BLaER1 treated with 17β-estradiol and CSF1 and Interleukin-3, amounts not matched to agents 10 nM and 100 nM (cell line): ENCODE measurements around the gene SLC19A3.
"Not testable (repeated sequence)": the region's sequence is repeated elsewhere in the genome, so short reads cannot be mapped to it uniquely, and the experiment has no call there.

Experiments
- H3K27ac ChIP-seq, 11 experiments: shearing (Covaris generic); formaldehyde crosslinking; 2 replicates each; pipeline ENCODE4 v1.8.1; 2022
- H3K27me3 ChIP-seq, 11 experiments: shearing (Covaris generic); formaldehyde crosslinking; 2 replicates each; pipeline ENCODE4 v1.8.1; 2022
- H3K36me3 ChIP-seq, 11 experiments: shearing (Covaris generic); formaldehyde crosslinking; 2 replicates each; pipeline ENCODE4 v1.8.1; 2022
- H3K4me1 ChIP-seq, 10 experiments: shearing (Covaris generic); formaldehyde crosslinking; 2 replicates each; pipeline ENCODE4 v1.8.1; 2022
- H3K4me2 ChIP-seq, 11 experiments: shearing (Covaris generic); formaldehyde crosslinking; 2 replicates each; pipeline ENCODE4 v1.8.1; 2022
- H3K4me3 ChIP-seq, 10 experiments: shearing (Covaris generic); formaldehyde crosslinking; 2 replicates each; pipeline ENCODE4 v1.8.1; 2022
- H3K9ac ChIP-seq, 11 experiments: shearing (Covaris generic); formaldehyde crosslinking; 2 replicates each; pipeline ENCODE4 v1.8.1; 2022
- H3K9me3 ChIP-seq, 11 experiments: shearing (Covaris generic); formaldehyde crosslinking; replicated peaks in 1 of 11; 2 replicates each; pipeline ENCODE4 v1.8.1; 2022
- H4K20me1 ChIP-seq, 11 experiments: shearing (Covaris generic); formaldehyde crosslinking; 2 replicates each; pipeline ENCODE4 v1.8.1; 2022
- Cebpa-rat ChIP-seq, 11 experiments: shearing (Covaris generic); IDR thresholded peaks; 2 replicates each; pipeline ENCODE4 v1.8.1; 2022

SLC19A3 gene

DNA sequence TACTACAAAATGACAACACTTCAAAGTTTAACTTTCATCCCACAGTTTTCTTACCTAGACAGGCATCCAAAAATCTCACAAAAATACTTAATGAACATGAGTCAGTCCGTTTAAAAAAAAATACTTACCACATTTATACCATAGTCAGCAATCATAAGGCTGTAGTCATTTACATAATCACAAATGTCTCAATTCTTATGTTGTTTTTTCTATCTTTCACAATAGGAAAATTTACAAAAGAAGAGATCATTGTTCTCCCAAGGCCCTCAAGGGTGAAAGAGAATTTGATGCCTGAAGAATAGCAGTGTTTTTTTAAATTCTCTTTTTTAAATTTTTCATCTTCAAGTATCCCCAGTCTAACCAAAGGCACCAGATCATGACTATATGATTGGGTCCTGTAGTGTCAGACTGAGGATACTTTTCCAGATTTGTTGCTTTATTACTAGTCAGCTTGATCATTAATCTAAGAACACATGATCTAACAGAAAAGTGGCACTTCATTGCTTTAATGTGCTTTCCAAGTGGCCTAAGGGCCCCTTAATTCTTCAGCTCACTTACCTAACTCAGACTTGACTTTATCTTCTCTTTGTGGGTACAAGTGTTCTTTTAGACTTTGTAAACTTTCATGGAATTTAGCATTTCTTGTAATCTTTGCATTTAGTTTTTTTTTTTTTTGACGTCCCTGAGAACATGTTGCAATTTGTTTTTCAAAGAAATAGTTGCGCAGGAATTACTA, 46.5 kb downstream of the SLC19A3 start:
- peaks cover 0 to 8% (median 0%) of the 10 kb centered on the region in 10 experiments; a peak in 4 of 20 replicates for H3K4me1 ChIP-seq
- H3K9ac ChIP-seq, result no peak overlapping the region
- no peak overlapping the region for H3K4me2 ChIP-seq
- no peaks in the 10 kb centered on the region for H3K27me3 ChIP-seq
- no peak overlapping the region for H3K27ac ChIP-seq
- H3K36me3 ChIP-seq, result no peaks in the 10 kb centered on the region
- H4K20me1 ChIP-seq, result no peaks in the 10 kb centered on the region
- no peak for TF ChIP-seq Cebpa-rat (IDR thresholded peaks at IDR 0.05)
- peaks cover 0 to 5% (median 0%) of the 10 kb centered on the region in 11 experiments; a peak in 2 of 22 replicates for H3K9me3 ChIP-seq
- no peak overlapping the region for H3K4me3 ChIP-seq

GRCh38 chr2:227666631-227667170, 51.1 kb downstream of the SLC19A3 start, which contains the start of gene SCYGR5:
Gene SCYGR5, plus strand, starts transcription at chr2:227666804. Its CDS starts 0 bp downstream, at chr2:227666804.
- H3K36me3 ChIP-seq, H3K27me3 ChIP-seq, H3K4me1 ChIP-seq, H3K9me3 ChIP-seq, H3K27ac ChIP-seq, H3K4me2 ChIP-seq, H4K20me1 ChIP-seq, H3K9ac ChIP-seq, H3K4me3 ChIP-seq: not testable (repeated sequence)

GRCh38 chr2:227665189-227665940, 52.5 kb downstream of the SLC19A3 start:
- no peak overlapping the region for H3K4me2 ChIP-seq
- no peaks in the 10 kb centered on the region for H3K36me3 ChIP-seq
- H3K4me1 ChIP-seq, result peaks cover 0 to 12% (median 6%) of the 10 kb centered on the region in 10 experiments; a peak in 8 of 20 replicates
- H3K4me3 ChIP-seq, result no peak overlapping the region
- no peak overlapping the region for H3K9ac ChIP-seq
- no peak overlapping the region for H3K27ac ChIP-seq
- no peaks in the 10 kb centered on the region for H3K9me3 ChIP-seq
- TF ChIP-seq Cebpa-rat (IDR thresholded peaks at IDR 0.05), result no peak
- no peaks in the 10 kb centered on the region for H3K27me3 ChIP-seq
- H4K20me1 ChIP-seq, result no peaks in the 10 kb centered on the region

GRCh38 chr2:227661827-227662226, 56.0 kb downstream of the SLC19A3 start:
- TF ChIP-seq Cebpa-rat (IDR thresholded peaks at IDR 0.05), result peak in 1 of 11 experiments; percentile 9; a peak in 1 of 22 replicates
- Histone ChIP-seq H3K36me3 (no peaks in the 10 kb centered on the region), H3K9me3 (no peaks in the 10 kb centered on the region), H3K27ac (no peak overlapping the region), H3K4me3 (no peak overlapping the region), H3K4me2 (peak overlapping the region in 6 of 11 experiments; percentile 0 to 58 (median 18); a peak in 8 of 22 replicates), H3K9ac (no peak overlapping the region), H3K27me3 (no peaks in the 10 kb centered on the region), H3K4me1 (peaks cover 0 to 12% (median 6%) of the 10 kb centered on the region in 10 experiments; a peak in 8 of 20 replicates), H4K20me1 (no peaks in the 10 kb centered on the region)

GRCh38 chr2:227661025-227661649, 56.7 kb downstream of the SLC19A3 start:
- H3K9me3 ChIP-seq, result no peaks in the 10 kb centered on the region
- H3K4me3 ChIP-seq, result no peak overlapping the region
- peak overlapping the region in 4 of 11 experiments; percentile 0 to 58 (median 24); a peak in 4 of 22 replicates for H3K4me2 ChIP-seq
- no peak for TF ChIP-seq Cebpa-rat (IDR thresholded peaks at IDR 0.05)
- H3K27me3 ChIP-seq, result no peaks in the 10 kb centered on the region
- H3K27ac ChIP-seq, result no peak overlapping the region
- H3K9ac ChIP-seq, result no peak overlapping the region
- peaks cover 0 to 12% (median 6%) of the 10 kb centered on the region in 10 experiments; a peak in 8 of 20 replicates for H3K4me1 ChIP-seq
- no peaks in the 10 kb centered on the region for H4K20me1 ChIP-seq
- H3K36me3 ChIP-seq, result no peaks in the 10 kb centered on the region

DNA sequence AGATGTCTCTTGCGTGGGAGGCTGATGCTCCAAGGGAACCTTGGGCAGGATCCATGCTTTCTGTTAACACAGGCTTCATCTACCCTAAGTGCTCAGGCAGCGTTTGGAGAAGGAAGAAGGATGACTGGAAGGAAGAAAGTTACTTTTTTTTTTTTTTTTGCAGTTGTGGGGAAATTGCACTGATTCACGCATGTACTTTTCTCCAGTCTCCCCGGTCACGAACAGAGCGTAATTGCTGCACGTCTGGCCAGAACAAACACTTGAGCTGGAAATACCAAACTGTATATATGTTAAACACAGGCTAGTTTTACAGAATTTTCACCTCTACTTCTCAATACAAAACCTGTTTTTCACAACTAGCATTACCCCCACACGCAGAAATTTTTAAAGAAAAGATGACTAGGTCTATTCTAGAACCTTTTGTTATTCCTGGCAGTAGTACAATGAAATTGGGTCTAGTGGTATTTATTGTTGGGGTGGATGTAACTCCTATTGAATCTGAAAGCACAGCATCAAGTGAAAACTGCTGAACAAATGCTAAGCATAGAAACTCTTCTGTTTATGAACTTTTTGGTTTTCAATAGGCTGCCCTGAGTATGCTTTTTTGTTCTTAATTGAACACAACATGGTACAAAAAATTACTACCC, 60.5 kb downstream of the SLC19A3 start:
- Histone ChIP-seq H3K36me3 (no peaks in the 10 kb centered on the region), H3K4me3 (no peak overlapping the region), H3K27me3 (no peaks in the 10 kb centered on the region), H3K9me3 (no peaks in the 10 kb centered on the region), H3K4me2 (no peak overlapping the region), H3K27ac (no peak overlapping the region), H3K9ac (no peak overlapping the region), H3K4me1 (peaks cover 0 to 45% (median 7%) of the 10 kb centered on the region in 10 experiments; a peak in 13 of 20 replicates), H4K20me1 (no peaks in the 10 kb centered on the region)
- no peak for TF ChIP-seq Cebpa-rat (IDR thresholded peaks at IDR 0.05)

- Histone ChIP-seq H3K27ac (peak overlapping the region in 1 of 11 experiments; percentile 47; a peak in 3 of 22 replicates), H3K9me3 (no peaks in the 10 kb centered on the region), H4K20me1 (no peaks in the 10 kb centered on the region), H3K4me1 (peaks cover 0 to 38% (median 0%) of the 10 kb centered on the region in 10 experiments; a peak in 7 of 20 replicates), H3K4me2 (peak overlapping the region in 3 of 11 experiments; percentile 40 to 55 (median 49); a peak in 6 of 22 replicates), H3K9ac (no peak overlapping the region), H3K4me3 (no peak overlapping the region), H3K36me3 (no peaks in the 10 kb centered on the region), H3K27me3 (no peaks in the 10 kb centered on the region)
- TF ChIP-seq Cebpa-rat (IDR thresholded peaks at IDR 0.05), result no peak
Measured at GRCh38 chr2:227655454-227655853, 62.4 kb downstream of the SLC19A3 start.

GRCh38 chr2:227654426-227654825, 63.4 kb downstream of the SLC19A3 start:
- Histone ChIP-seq H3K4me3 (no peak overlapping the region), H3K27ac (peak overlapping the region in 1 of 11 experiments; percentile 52; a peak in 2 of 22 replicates), H4K20me1 (no peaks in the 10 kb centered on the region), H3K36me3 (no peaks in the 10 kb centered on the region), H3K9ac (no peak overlapping the region), H3K4me2 (peak overlapping the region in 3 of 11 experiments; percentile 44 to 55 (median 49); a peak in 4 of 22 replicates), H3K27me3 (no peaks in the 10 kb centered on the region), H3K4me1 (peaks cover 0 to 38% (median 0%) of the 10 kb centered on the region in 10 experiments; a peak in 7 of 20 replicates), H3K9me3 (no peaks in the 10 kb centered on the region)
- TF ChIP-seq Cebpa-rat (IDR thresholded peaks at IDR 0.05), result no peak
